Spleen (tissue), 11 donors: Measurements from ENCODE around the gene LSS. TPM values are rescaled to one million over a fixed set of nuclear protein-coding genes. Genes with fewer than 3 reads are reported as not detected.

Source experiments
- DNase-seq: peaks from one replicate; pipeline ENCODE4 v3.0.0-alpha.2; 2020
- H3K27ac ChIP-seq, 8 donors: fragments of 200-600 bp; sonication (generic) in 7 of 8; 1 replicate in 4 of 8; 2 replicates in 4 of 8; pipeline versions ENCODE4 v1.5.0 to v1.8.0; 2016 to 2021; ENCODE audit warnings: inconsistent platforms in 4 of 8, mild to moderate bottlenecking in 4 of 8, moderate library complexity in 1 of 8
- H3K27me3 ChIP-seq, 7 donors: fragments of 200-600 bp; sonication (generic) in 6 of 7; replicated peaks in 1 of 7; 1 replicate in 4 of 7; 2 replicates in 3 of 7; pipeline versions ENCODE4 v1.5.0 to v1.8.0; 2016 to 2021; ENCODE audit warnings: inconsistent platforms in 3 of 7, mild to moderate bottlenecking in 1 of 7
- H3K36me3 ChIP-seq, 6 donors: fragments of 200-600 bp; sonication (generic) in 5 of 6; 1 replicate in 4 of 6; 2 replicates in 2 of 6; pipeline versions ENCODE4 v1.5.0 to v1.8.0; 2016 to 2021; ENCODE audit warnings: inconsistent platforms in 2 of 6
- H3K4me1 ChIP-seq, 6 donors: fragments of 200-600 bp; sonication (generic) in 5 of 6; 1 replicate in 3 of 6; 2 replicates in 3 of 6; pipeline versions ENCODE4 v1.5.0 to v1.8.0; 2016 to 2021; ENCODE audit warnings: inconsistent platforms in 3 of 6
- H3K4me3 ChIP-seq, 8 donors: fragments of 200-600 bp; sonication (generic) in 7 of 8; 1 replicate in 4 of 8; 2 replicates in 4 of 8; pipeline versions ENCODE4 v1.5.0 to v1.8.0; 2016 to 2021; ENCODE audit warnings: inconsistent platforms in 4 of 8, mild to moderate bottlenecking in 4 of 8, moderate library complexity in 2 of 8
- H3K9me3 ChIP-seq, 8 donors: fragments of 200-600 bp; sonication (generic) in 7 of 8; 1 replicate in 4 of 8; 2 replicates in 4 of 8; pipeline versions ENCODE4 v1.5.0 to v1.8.0; 2016 to 2021; ENCODE audit warnings: inconsistent platforms in 4 of 8
- CTCF ChIP-seq, 11 experiments: fragments of 200-600 bp in 7 of 11; fragments of 450-650 bp in 4 of 11; sonication (generic) in 4 of 11; IDR thresholded peaks in 8 of 11; conservative IDR thresholded peaks in 3 of 11; 1 replicate in 7 of 11; 2 replicates in 4 of 11; pipeline versions ENCODE4 v1.4.0 to v1.8.0; 2016 to 2021; ENCODE audit warnings: antibody characterized with exemption in 11 of 11, inconsistent platforms in 4 of 11, mild to moderate bottlenecking in 1 of 11
- POLR2A ChIP-seq, 3 donors: fragments of 450-650 bp; IDR thresholded peaks; one replicate each; pipeline ENCODE4 v1.5.1; 2017; ENCODE audit warnings: antibody characterized with exemption in 3 of 3, mild to moderate bottlenecking in 1 of 3
- POLR2AphosphoS5 ChIP-seq, 3 donors: sonication (generic); formaldehyde crosslinking; IDR thresholded peaks; one replicate each; pipeline ENCODE4 v1.5.1; 2017; ENCODE audit warnings: antibody characterized with exemption in 3 of 3
- WGBS, 5 donors: extraction: QIAGEN DNeasy Blood & Tissue Kit in 3 of 5; methylation state at CpG; one replicate each; pipeline versions ENCODE4 v1.1.5 to v1.1.7; 2013 to 2018; 5-methylcytosine and 5-hydroxymethylcytosine counted together
- intact Hi-C: fragments of 100-400 bp; cut with DNase I; formaldehyde crosslinking; loops from one replicate; pipeline ENCODE4 v1.15.0; 2023; ENCODE audit warnings: low total_unique reads
- polyA plus RNA-seq, 3 donors: library from polyadenylated mRNA; stranded (reverse); fragments of 200-250 nt; gene quantifications; one replicate each; pipeline ENCODE4 v1.2.1, GENCODE V29; 2013
- total RNA-seq, 7 donors: library from RNA; depleted of rRNA in 3 of 7; stranded (reverse); fragments of >200 nt in 3 of 7; fragmentation: NEBNext Ultra II Directional in 4 of 7; extraction: Animal tissue kit (Norgen Biotek cat#: 25700) in 4 of 7; gene quantifications; one replicate each; pipeline versions ENCODE4 v1.1.0 to v1.2.1, GENCODE V29; 2016 to 2021
- donor health status: healthy with polysubstance abuse.
- donor health status: DM: no; HTN: no; CAD: no; lungs with moderate emphysema.
- donor health status: DM: no; HTN: no; CAD: no.
- donor health status: Bipolar disorder and iron deficiency.
- donor health status: healthy.
- donor health status: DM: no; HTN: no; CAD: no.
- donor health status: DM: yes; HTN: yes; CAD: no.

The LSS gene
- total and polyA plus RNA-seq, 10 donors = 6.3 to 31.2 (median 24.5) TPM

- WGBS, 5 donors = 87 to 95% (median 90%) methylated on average over 7 of the region's 7 CpGs
- TF ChIP-seq POLR2A (IDR thresholded peaks at IDR 0.05) (no peak), POLR2AphosphoS5 (IDR thresholded peaks at IDR 0.05) (no peak), CTCF (IDR thresholded peaks at IDR 0.05 in 8 of 11, conservative IDR thresholded peaks at IDR 0.05 in 3 of 11) (no peak)
- intact Hi-C loops = no loop called here
- peaks cover 0 to 56% (median 28%) of the 10 kb centered on the region in 6 donors for H3K36me3 ChIP-seq
- no peaks in the 10 kb centered on the region for H3K27me3 ChIP-seq
- H3K27ac ChIP-seq = no peak overlapping the region
- H3K4me3 ChIP-seq = no peak overlapping the region
- DNase-seq = peak; percentile 51
- H3K4me1 ChIP-seq = peaks cover 0 to 26% (median 20%) of the 10 kb centered on the region in 6 donors
- H3K9me3 ChIP-seq = no peaks in the 10 kb centered on the region
These were observed 5.4 kb downstream of the LSS start for GRCh38 chr21:46223217-46223616.

DNA sequence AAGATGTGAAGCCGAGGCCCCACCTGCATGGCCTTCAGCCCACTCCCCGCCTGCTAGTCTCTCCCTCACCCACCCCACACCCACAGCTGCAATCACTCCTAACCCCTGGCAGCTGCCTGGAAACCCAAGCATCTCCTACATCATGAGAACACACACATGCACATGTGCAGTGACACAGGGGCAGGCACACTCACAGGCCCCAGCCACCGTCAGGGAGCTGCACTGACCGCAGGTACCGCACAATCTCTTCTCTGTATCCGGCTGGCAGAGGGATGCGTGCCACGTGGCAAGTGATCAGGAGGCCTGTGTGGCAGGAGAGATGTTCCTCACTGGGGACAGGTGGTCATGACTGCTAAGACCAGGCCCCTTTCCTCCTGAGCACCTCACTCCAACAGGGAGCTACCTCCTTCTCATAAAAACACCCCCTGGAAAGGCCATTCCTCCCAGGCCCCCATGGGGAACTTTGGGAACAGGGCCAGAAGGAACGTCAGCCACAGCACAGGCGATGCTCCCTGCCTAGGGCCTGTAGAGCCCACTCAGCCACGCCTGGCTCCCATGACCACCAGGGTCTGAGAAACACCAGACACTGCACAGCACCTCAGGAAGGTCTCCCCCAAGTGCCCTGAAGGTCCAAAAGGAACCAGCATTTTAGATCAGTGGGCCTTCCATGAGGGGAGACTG, 6.0 kb downstream of the LSS start:
- 87 to 96% (median 88%) methylated on average over 7 to 11 of the region's 11 CpGs for WGBS, 5 donors
- H3K4me3 ChIP-seq = no peak overlapping the region
- TF ChIP-seq POLR2A (IDR thresholded peaks at IDR 0.05) (no peak), POLR2AphosphoS5 (IDR thresholded peaks at IDR 0.05) (no peak)
- H3K36me3 ChIP-seq = peaks cover 0 to 61% (median 28%) of the 10 kb centered on the region in 6 donors
- no peaks in the 10 kb centered on the region for H3K9me3 ChIP-seq
- intact Hi-C loops = no loop called here
- peak; percentile 68 for DNase-seq
- H3K4me1 ChIP-seq = peaks cover 0 to 19% (median 14%) of the 10 kb centered on the region in 6 donors
- no peak overlapping the region for H3K27ac ChIP-seq
- H3K27me3 ChIP-seq = no peaks in the 10 kb centered on the region

- Histone ChIP-seq H3K4me3 (no peak overlapping the region), H3K9me3 (no peaks in the 10 kb centered on the region), H3K27ac (no peak overlapping the region), H3K27me3 (no peaks in the 10 kb centered on the region), H3K36me3 (peaks cover 0 to 66% (median 28%) of the 10 kb centered on the region in 6 donors), H3K4me1 (peaks cover 0 to 12% (median 7%) of the 10 kb centered on the region in 6 donors)
- TF ChIP-seq POLR2A (IDR thresholded peaks at IDR 0.05) (no peak), CTCF (IDR thresholded peaks at IDR 0.05 in 8 of 11, conservative IDR thresholded peaks at IDR 0.05 in 3 of 11) (no peak), POLR2AphosphoS5 (IDR thresholded peaks at IDR 0.05) (no peak)
- 83 to 90% (median 88%) methylated on average over 15 to 16 of the region's 16 CpGs for WGBS, 5 donors
- no peak for DNase-seq
- intact Hi-C loops = no loop called here
These were observed 6.7 kb downstream of the LSS start for GRCh38 chr21:46221664-46222435.

DNA sequence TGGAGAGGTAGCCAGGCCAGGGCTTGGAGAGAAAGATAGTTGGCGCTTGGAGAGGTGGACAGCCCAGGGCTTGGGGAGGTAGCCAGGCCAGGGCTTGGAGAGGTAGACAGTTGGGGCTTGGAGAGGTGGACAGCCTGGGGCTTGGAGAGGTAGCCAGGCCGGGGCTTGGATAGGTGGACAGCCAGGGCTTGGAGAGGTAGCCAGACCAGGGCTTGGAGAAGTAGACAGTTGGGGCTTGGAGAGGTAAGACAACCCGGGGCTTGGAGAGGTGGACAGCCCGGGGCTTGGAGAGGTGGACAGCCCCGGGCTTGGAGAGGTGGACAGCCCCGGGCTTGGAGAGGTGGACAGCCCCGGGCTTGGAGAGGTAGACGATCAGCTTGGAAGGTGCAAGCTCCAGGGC, 7.7 kb downstream of the LSS start:
- Histone ChIP-seq H3K4me1 (peaks cover 0 to 2% (median under 1%) of the 10 kb centered on the region in 6 donors), H3K4me3 (no peak overlapping the region), H3K9me3 (no peaks in the 10 kb centered on the region), H3K27me3 (no peaks in the 10 kb centered on the region), H3K36me3 (peaks cover 0 to 76% (median 32%) of the 10 kb centered on the region in 6 donors), H3K27ac (no peak overlapping the region)
- intact Hi-C loops = no loop called here
- 90 to 97% (median 94%) methylated on average over 8 of the region's 8 CpGs for WGBS, 5 donors
- no peak for TF ChIP-seq POLR2AphosphoS5 (IDR thresholded peaks at IDR 0.05)
- TF ChIP-seq CTCF (IDR thresholded peaks at IDR 0.05 in 8 of 11, conservative IDR thresholded peaks at IDR 0.05 in 3 of 11) = no peak
- TF ChIP-seq POLR2A (IDR thresholded peaks at IDR 0.05) = no peak
- peak; percentile 46 for DNase-seq
